HG03103 (cell line): ENCODE data around the gene EGF.
"Not testable (repeated sequence)": the region's sequence is repeated elsewhere in the genome, so short reads cannot be mapped to it uniquely, and the experiment has no call there.

Experiments used
- ATAC-seq: cut with Tn5 transposase; IDR thresholded peaks from one replicate; pipeline ENCODE4 v1.9.1; 2021; ENCODE audit warnings: low read depth; ENCODE audit not compliant: unreplicated experiment

EGF gene

DNA sequence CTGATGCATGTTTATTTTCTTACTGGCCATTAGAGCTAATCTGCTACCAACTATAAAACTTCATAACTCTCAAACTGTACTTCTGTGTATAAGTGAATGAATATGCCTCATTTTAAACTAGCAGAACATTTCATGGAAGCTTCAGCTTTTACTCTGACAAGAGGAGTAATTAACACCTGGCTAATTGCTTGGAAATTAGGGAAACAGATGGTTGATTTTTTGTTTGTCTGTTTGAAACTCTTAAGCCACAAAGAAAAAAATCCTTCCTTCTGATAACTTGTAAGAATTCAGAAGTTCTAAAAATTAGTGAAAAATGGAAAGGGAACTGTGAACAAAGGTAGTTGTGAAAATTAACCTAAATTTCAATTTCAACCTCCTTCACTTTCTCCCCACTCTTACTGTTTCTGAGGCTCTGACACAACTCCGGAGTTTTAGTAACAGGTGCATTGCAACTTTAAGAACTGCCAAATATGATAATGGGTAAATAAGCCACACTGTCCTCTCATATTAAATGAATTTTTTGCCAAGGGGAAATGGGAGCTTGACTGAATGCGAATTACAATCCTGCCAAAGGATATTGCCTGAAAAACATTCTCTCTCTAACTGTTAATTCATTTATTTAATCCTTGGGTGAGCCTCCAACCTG lies 1.0 kb downstream of the EGF start:
- no peak for ATAC-seq

DNA sequence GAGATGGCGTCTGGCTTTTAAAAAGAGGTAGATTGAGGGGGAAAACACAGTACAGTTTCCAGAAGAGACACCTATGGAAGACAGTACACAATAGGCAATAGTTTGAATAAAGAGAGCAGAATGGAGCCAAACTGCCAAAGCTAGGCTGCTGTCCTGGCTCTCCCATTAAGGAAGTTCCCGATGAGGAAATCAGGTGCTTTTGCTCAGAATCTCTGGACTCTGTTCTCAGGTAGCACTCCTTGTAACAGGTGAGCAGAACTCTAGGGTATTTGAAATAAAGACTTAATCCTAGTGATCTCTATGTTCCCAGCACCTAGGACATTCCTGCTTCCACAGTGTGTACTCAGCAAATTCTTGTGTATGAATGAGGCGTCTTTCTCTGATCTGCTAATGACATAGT lies 1.6 kb downstream of the EGF start:
- ATAC-seq, result no peak

DNA sequence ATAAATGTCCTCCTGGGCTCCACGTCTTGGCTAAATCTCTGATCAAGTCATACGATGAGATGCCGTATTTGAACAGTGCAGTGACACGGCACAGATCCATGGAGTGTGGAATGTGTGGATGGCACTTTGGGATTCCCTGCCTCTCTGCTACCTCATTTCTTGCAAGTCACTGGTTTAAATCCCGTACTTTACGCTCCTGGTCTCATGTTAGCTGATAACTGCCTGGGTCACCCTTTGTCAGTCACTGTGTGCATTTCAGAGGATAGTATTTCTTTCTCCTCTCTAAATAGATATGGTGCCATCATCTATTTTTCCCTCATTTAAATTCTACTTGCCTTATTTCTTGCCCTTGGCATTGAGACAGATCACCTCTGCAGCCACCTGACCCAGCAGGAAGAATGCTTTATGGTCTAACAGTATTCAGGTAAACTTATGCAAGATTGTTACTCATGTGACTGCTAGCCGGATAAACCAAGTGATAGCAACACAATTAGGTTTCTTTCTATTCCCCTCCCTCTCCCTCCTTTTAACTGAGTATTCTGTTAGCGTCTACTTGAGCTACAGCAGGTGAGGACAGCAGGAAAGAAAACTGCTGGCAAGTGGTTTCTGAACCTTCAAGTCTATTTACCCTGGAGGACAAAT lies 2.8 kb downstream of the EGF start:
- no peak for ATAC-seq

DNA sequence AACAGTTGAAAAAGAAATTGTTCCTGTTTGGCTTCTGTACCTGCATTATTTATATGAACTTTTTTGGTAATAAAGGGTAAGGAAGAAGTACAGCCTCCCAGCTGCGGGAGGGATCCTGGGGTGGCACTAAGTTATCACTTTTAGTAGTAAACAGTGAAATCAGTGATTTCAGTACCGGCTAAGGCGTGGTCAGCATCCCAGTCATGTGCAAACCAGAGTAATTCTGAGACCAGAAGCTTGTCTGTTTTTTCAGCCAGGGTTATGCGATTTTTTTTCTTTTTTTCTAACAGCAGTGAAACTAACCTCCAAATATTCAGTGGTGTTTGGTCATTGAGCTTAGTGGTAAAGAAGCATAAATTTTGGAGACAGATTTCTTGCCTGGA lies 3.3 kb downstream of the EGF start:
- no peak for ATAC-seq

DNA sequence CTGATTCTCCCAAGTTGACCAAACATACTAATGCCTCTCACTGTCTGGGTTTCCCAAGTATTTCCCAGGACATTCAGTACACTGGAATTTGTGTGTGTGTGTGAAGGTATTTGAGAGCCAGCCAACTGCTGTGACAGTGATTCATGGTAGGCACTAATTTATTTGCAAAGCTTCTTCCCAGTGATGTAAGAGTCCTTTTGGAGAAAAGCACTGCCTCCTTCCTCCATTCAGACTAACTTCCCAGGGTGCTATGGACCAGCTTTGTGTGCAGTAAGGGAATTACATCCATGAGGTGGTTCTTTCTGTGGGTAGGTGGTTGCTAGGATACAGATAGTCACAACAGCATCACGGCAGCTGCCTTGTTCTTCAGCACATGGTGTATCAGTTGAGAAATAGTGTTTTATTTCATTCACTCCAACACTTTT lies 8.7 kb downstream of the EGF start:
- ATAC-seq, result no peak

DNA sequence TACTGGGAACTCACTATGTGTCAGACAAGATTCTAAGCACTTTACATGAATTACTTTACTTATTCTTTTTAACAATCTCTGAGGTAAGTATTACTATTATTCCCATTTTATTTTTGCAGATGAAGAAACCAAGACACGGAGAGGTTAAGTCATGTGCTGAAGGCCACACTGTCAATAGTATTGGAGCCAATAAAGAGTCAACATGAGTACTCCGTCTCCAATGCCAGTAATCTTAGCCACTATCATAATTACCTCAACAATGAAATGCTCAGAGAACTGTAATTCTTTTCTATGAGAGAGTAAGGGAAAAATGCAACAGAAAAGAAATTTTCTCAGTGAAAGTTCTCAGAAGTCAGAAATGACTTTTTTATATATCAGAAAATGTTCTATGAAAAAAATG lies 12.7 kb downstream of the EGF start:
- no peak for ATAC-seq

DNA sequence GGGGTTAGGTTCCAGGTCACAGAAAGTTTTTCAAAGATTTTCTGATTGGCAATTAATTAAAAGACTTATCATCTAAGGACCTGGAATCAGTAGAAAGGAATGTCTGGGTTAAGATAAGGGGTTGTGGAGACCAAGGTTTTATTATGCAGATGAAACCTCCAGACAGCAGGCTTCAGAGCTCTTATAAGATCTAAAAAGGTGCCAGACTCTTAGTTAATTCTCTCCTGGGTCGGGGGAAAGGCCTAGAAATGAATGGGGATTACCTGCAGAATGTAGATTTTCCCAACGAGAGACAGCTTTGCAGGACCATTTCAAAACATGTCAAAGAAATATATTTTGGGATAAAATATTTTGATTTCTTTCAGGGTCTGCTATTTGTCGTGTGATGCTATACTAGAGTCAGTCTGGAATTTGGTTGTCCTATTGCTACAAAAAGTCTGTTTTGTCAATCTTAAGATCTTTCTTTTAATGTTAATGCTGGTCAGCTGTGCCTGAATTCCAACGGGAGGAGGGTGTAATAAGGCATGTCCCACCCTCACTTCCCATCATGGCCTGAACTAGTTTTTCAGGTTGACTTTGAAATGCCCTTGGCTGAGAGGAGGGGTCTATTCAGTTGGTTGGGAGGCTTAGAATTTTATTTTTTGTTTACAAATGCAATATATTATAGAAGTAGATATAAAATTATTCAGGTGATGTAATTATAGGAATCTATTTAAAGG lies 15.8 kb downstream of the EGF start:
- ATAC-seq, result no peak

DNA sequence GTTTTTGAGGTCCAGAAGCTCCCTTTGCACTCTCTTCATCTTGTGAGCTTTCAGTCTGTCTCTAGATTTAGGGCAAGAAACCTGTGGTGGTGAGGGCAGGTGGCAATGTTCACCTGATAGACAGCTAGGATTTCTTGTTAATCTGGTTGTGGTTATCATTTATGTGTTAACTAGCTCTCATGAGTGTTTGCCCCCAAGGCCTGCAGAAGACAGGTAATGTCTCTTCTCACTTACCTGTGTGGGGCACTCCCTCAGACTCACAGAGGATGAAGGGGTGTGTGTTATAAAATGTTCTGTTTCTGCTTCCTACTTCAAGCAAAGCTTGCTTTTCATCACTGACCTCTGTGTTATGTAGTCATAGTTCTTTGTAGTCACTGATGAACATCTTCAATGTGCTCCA lies 17.8 kb downstream of the EGF start:
- ATAC-seq, result no peak

DNA sequence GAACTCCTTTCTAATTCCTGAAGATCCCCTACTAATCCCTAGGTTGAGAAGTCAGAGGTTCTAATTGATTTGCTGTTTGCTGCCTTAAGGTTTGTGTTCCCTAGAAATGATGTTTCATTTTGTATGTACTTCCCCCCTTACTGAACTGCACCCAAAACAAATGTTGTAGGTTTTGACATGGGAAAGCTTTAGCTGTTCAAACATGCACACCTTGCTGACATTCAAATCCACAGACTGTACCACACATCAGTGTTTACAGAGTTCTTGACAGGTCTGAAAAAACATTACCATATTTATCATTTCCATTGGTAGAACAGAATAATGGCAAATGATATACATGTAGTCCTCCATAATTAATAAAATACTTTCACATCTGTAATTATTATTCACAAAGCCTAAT lies 18.2 kb downstream of the EGF start:
- no peak for ATAC-seq

DNA sequence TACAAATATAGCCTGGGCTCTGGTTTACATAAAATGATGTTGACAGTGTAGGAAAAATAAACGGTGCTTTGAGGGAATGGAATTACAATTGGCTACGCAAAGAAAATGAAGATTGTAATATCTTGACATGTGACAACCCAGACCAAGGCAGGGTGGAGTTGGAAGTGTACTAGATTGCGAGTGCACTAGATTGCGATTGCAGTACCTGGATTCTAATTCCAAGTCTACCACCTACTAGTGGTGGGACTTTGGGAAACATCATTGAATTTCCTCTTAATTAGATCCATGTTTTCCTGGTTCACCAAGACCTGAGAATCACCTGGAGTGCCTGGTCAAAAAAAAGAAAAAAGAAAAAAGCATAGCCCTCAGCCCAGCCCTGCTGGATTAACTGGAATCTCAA lies 18.6 kb downstream of the EGF start:
- ATAC-seq, result no peak

DNA sequence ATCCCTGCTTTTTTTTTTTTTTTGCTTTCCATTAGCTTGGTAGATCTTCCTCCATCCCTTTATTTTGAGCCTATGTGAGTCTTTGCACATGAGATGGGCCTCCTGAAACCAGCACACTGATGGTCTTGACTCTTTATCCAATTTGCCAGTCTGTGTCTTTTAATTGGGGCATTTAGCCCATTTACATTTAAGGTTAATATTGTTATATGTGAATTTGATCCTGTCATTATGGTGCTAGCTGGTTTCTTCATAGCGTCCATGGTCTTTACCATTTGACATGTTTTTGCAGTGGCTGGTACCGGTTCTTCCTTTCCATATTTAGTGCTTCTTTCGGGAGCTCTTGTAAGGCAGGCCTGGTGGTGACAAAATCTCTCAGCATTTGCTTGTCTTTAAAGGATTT lies 24.7 kb downstream of the EGF start:
- not testable (repeated sequence) for ATAC-seq

DNA sequence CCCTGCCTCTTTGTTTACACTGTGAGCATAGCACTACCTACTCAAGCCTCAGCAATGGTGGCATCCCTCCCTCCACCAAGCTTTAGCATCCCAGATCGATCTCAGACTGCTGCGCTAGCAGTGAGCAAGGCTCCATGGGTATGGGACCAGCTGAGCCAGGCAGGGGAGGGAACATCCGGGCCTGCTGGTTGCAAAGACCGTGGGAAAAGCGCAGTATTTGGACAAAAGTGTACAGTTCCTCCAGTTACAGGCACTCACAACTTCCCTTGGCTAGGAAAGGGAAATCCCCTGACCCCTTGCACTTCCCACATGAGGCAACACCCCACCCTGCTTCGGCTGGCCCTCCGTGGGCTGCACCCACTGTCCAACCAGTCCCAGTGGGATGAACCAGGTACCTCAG lies 26.5 kb downstream of the EGF start:
- ATAC-seq, result no peak

DNA sequence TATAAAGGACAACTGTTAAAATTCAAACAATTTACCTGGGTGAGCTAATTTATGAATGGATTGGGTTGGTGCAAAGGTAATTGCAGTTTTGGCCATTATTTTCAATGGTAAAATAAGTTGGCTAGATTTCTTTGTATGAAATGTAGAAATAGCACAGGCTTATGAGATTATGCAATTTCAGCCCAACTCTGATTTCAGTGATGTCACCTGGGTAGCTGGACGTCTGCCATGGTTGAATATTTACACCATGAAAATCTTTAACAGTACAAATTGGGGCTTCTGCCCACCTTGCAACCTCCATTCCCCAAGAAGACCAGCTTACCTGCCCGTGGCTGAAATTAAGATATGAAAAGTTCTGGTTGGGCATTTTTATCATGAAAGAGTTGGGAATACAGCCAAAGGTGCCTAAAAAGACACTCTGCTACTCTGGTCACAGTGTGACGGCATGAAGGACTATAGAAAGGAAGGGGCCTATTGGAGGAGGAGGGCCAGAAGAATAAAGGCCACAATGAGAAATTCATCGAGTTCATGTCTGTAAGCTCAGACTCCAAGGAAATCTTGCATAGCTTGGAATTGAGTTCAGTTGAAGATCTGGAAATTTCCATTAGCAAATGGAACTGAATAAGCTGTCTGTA lies 29.7 kb downstream of the EGF start:
- ATAC-seq, result no peak

DNA sequence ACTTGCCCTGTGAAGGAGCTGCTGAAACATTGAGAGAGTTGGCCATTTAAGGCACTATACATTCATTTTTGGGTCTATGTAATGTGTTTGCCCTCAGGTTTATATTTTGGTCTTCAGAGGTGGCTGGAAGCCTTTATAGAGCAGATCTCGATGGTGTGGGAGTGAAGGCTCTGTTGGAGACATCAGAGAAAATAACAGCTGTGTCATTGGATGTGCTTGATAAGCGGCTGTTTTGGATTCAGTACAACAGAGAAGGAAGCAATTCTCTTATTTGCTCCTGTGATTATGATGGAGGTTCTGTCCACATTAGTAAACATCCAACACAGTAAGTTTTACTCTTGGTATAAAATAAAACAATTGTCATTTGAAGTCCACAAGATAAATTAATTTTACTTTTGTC lies 31.1 kb downstream of the EGF start:
- ATAC-seq, result no peak

DNA sequence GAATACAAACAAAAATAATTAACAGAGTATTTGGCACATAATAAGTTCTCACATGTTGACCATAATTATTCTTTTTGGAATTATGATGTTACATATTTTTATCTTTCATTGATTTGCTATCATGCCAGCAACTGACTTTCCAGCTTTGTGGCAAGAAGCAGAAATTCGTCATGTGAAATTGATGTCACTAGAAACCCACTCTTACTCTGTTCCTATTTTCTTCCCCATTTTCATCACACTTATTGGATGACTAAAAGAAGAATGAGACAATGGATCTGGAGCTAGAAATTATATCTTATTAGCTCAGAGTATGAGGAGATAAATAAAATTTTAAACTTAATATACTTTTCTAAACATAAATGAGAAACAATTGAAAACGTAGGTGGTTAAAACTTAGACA lies 31.9 kb downstream of the EGF start:
- ATAC-seq, result no peak

DNA sequence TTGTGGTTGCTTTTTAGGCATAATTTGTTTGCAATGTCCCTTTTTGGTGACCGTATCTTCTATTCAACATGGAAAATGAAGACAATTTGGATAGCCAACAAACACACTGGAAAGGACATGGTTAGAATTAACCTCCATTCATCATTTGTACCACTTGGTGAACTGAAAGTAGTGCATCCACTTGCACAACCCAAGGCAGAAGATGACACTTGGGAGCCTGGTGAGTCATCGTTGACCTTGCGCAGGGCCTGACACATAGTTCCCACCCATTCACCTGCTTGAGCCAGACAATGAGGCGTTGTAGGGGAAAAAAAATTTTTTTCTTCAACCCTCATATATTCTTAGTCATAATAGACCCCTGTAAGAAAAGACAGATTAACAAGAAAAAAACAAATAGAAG lies 32.4 kb downstream of the EGF start:
- ATAC-seq, result no peak

DNA sequence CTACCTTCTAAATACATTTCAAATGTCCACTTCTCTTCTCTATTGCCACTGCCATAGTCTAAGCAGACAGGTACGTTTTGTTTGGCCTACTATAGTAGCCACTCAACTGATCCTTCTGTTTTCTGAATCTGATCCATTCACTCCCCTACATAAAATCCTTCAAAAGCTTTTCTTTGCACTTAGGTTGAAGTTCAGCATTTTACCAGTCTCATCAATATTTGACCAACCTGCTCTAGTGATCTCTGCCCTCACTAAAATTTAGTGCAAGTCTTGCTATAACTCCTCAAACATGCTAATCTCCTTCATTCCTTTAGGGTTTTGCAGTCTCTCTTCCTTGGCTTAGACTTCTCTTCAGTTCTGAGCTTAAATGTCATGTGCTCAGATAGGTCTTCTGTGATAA lies 33.4 kb downstream of the EGF start:
- no peak for ATAC-seq

DNA sequence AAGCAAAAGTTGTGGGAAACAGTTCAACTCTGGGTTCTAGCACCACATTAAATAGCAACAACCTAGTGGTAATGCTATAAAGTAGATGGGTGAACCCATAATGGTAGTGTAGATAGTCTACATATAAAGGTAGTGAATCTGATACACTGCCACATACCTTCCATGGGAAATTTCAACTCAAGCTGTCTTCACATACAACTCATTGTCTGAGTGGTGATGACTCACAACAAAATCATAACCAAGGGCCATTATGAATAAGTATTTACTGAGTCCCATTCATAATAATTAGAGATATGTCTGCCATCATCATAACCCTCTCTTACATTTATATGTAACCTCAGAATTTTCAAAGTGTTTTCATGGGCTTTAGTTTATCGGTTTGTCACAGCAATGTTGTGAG lies 34.8 kb downstream of the EGF start:
- ATAC-seq, result no peak

DNA sequence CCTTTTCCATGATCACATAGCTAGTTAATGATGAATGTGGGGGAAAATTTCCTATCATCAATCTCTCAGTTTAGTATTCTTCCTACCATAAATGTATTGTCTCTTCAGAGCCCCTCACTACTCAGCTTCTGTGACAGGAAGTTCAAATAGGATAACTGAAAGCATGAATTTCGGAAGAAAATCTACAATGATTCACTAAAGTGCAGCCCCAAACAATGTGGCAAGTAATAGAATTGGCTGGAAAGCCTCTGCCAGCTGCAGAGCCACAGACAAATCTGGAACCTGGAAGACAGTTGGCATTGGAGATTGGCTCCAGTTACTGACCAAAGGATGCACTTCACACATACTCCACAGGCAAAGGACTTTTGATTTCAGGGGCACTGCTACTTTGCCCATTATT lies 35.2 kb downstream of the EGF start:
- no peak for ATAC-seq

DNA sequence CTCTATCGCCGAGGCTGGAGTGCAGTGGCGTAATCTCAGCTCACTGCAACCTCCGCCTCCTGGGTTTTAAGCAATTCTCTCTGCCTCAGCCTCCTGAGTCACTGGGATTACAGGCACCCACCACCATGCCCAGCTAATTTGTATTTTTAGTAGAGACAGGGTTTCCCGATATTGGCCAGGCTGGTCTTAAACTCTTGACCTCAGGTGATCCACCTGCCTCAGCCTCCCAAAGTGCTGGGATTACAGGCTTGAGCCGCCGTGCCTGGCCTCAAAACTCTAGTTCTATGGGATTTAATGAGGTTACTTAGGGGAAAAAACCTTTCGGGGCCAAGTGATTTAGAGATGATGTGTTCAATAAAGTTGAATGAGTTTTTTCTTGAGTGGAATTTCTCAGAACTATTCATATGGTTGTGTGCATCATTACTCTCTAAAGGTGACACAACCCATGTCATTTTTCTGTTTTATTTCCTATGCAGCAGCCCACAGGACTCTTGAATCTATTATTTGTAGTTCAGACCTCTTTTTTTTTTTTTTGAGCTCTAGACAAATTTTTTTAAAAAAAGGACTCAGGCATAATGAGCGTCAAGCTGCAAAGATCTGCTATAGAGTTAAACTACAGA lies 36.5 kb downstream of the EGF start:
- not testable (repeated sequence) for ATAC-seq

DNA sequence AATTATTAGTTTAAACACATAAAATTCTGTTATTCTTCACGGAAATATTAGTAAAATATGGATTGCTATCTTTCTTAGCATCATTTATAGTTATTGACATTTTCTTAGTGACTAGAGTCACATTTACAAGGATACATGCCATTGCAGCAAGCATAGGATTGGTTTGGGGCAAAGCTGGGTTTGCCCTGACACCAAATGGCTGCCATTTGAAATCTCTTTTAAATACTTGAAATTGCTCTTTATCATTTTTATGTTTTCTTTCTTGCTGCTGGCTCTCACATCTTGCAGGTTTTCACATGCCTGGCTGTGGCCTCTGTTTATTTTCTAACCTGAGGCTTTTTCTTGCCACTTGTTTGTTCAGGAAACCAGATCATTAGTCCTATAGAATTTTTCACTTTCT lies 39.9 kb downstream of the EGF start:
- no peak for ATAC-seq
